HG03460 (cell line): ENCODE measurements around the gene ZCCHC2.

Source experiments
- ATAC-seq: cut with Tn5 transposase; IDR thresholded peaks from one replicate; pipeline ENCODE4 v1.9.1; 2021; ENCODE audit not compliant: unreplicated experiment

The ZCCHC2 gene

GRCh38 chr18:62574776-62575175 lies 52.0 kb downstream of the ZCCHC2 start:
- ATAC-seq: no peak

DNA sequence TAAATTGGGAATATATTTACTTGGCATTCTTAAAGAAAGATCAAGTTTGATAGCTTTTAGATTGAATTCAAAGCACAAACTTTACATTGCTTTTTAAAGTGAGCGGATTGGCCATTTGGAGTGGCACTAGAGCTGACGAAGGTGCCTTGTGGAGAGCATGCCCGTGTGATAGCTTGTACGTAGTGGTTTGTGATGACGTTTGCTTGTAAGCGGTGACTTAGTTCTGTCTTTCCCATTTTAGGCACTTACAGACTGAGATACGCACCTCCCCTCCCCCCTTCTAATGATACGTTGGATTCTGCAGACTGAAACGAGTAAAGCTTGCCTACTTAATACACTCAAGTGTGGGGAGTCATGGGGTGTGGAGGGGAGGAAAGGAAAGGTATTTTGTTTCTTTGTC lies 53.4 kb downstream of the ZCCHC2 start:
- ATAC-seq: no peak

DNA sequence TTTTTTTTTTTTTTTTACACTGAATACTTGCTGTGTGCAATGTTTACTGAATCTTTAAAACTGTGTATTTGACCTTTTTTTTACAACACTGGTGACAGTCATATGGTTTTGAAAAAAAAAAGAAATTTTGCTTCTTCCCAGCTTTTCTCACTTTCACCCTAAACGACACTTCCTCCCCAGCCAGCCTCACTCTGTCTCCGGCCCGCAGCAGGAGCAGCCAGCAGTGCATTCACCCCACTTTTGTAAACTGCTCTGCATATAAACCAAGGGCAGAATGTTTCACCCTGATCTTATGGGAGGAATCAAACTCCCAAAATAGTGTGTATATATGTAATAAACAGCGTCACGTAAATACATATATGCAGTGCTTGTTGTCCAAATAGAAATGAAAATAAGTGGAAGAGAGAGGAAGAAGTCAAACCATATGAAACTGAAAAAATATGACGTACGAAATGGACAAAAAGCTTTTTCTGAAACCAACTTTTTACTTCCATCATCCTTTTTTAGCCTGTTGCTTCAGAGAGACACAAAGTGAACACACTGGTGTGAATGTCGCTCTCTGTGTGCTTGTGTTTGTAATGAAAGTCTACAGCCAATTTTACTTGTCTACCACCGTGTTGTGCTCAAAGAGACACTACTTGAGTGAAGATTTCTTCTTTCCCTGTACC lies 54.2 kb downstream of the ZCCHC2 start:
- ATAC-seq: peak; percentile 61

DNA sequence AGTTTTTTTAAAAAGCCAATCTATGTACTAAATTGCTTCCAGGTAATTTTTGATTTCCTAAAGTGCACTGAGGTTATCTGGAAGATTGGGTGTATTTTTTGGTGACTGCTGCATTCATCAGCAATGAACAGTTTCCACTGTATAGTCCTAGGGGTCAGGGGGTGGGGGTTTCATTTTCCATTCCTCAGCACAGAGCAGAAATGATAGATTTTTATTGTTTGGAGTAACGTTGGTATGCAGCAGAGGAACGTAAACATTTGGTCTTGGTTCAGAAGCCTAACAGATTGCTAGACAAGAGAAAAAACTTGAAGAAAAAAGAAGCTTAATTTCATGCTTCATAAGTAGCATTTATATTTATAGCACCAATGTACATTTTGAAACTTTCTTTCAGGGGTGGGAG lies 54.9 kb downstream of the ZCCHC2 start:
- ATAC-seq: no peak

DNA sequence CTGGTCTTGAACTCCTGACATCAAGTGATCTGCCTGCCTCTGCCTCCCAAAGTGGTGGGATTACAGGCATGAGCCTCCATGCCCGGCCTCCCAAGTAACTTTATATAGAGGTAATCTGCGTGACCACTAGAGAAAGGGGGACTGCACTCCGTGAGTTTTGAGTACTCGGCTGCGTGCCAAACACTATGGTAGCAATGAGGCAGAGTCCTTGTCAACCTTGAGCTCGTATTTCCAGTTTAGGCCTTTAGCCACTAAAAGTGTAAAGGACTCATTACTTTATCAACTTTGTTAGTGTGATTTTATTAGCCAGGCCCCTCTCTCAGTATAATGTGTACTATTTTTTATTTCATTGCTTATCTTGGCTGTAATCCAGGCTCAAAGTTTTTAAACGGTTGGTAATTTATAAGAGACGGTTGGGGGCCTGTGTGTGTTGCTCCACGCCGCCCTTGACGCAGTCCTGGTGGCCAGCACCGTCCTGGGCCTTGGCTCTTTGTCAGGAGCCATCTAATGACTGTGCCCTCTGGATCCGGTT lies 56.2 kb downstream of the ZCCHC2 start:
- no peak for ATAC-seq

DNA sequence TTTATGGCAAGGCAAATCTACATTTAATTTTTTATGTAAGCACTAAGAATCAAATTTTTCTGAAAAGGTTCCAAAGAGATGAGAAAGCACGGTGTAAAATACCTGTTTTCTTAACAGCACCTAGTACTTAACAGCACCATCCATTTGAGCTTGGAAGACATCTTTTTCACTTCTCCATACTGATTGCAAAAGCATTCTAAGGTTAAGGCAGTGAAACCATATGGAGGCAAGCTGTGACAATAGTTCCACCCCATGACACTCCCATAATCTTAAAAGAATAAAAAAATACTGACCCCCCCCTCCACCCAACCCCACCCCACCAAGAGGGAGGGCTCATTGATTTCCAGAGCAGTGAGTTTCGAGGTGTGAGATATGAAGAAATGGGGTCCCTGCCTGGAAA lies 60.6 kb downstream of the ZCCHC2 start:
- ATAC-seq: no peak

DNA sequence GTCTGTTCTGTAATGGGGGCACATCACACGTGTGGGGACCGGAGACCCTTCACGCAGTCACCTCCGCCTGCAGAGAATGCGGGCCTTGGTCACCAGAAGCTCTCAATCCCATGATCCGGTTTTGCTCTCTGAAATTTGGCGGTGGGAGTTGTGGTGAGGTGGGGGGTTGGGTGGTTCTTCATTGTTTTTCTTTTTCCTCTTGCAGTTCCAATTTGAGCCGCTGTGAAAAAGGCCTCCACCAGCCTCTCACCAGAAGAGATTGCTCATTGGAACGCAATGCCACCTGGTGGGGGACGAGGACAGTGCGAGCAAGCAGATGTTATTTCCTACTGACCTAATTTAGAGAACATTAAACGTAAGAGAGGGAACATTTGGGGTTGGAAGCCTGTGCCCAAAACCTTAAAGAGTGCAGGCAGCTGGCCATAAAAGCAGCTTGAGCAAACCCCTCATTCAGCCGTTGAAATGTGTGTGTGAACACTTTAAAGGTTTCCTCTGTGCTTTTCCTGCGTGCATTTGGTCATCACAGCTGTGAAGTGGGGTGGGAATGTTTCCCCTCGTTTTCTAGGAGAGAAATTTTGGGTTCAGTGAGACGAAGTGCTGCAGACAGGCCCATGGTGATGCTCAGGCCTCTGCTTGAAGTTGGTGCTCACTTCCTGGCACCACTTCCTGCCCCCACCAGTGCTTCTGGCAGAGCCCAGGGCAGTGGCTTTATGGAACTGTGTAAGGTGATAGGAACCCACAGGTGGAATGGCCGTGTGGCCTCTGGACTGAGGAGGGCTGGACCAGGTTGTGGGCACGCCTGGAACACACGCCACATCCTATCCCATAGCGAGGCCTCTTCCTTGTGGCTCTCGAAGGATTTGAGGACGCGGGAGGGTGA lies 61.7 kb downstream of the ZCCHC2 start:
- peak; percentile 87 for ATAC-seq

GRCh38 chr18:62585274-62586150 lies 62.7 kb downstream of the ZCCHC2 start:
- ATAC-seq: peak; percentile 9

GRCh38 chr18:62586151-62586774 lies 63.4 kb downstream of the ZCCHC2 start:
- ATAC-seq: peak; percentile 74

- no peak for ATAC-seq
Measured at GRCh38 chr18:62586781-62587487, 64.1 kb downstream of the ZCCHC2 start.

DNA sequence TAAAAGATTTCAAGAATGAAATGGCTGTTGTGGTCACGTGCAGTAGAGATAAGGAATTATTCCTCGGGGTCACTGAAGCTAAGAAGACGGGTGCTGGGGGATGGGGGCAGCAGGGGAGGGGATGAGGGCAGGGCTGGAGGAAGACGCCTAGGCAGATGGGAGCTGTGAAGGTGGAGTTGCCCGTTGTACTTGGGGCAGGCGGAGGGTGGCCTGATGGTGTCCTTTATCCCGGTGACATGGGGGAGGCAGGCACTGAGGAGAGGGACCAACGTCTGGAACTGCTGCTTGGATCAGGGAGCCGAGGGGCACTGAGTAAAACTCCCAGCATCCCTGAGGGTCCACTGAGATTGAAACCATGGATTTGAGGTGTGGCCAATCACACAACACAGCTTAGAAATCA lies 64.9 kb downstream of the ZCCHC2 start:
- no peak for ATAC-seq

DNA sequence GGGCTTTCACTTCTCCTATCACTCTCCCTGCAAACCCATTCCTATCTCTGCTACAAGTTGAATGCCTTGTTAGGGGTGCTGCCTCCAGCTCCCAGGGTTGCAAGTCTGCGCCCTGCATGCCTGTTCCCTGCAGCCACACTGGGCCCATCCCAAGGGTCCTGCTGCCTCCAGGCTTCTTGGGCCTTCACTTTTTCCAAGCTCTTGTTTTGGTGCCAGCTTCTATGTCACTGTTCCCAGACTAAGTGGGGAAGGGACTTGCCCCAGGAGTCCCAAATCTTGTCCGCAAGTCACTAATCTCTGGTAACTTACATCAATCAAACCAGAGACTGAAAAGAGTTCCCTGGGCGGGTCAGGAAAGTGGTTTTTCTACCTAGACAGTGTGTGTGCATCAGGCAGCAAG lies 65.4 kb downstream of the ZCCHC2 start:
- ATAC-seq: no peak

GRCh38 chr18:62590799-62591590 lies 68.2 kb downstream of the ZCCHC2 start:
- ATAC-seq: no peak

DNA sequence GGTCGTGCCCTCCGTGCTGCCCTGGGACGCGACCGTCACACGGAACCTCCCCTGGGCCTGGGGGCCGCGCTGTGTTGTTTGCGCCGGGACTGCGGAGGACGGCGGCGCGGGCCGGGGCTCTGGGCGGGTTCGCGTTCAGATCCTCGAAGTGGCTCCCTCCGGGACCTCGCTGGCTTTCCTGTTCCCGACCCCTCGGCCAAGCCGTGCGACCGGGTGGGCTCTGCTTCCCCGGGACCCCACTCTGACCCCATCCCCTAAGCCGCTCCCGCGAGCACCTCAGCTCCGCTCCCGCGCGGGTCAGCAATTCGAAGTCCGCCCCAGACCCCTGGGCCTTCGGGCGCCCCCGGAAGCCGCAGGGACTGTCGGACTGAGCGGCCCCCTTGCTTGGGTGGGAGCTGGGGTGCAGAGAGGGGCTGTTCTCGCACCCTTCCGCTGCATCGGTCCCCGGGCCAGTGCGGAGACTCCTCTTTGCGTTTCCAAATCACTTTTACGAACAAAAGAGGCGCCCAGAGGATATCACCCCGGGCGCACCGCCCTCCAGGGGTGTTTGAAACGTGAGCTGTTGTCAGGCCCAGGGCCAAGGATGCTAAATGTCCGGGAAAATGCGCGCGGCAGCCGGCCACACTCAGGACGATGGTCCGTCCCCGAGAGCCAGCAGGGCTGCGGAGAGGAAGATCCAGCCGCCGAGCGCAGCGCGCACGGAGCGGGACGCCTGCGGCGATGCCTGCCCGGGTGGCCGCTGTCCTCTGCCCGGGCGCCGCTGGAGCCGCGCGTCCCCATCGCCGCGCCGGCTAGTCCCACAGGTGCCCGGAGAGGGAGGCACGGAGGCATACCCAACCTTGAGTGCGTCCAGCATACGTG lies 73.5 kb downstream of the ZCCHC2 start:
- ATAC-seq: no peak

DNA sequence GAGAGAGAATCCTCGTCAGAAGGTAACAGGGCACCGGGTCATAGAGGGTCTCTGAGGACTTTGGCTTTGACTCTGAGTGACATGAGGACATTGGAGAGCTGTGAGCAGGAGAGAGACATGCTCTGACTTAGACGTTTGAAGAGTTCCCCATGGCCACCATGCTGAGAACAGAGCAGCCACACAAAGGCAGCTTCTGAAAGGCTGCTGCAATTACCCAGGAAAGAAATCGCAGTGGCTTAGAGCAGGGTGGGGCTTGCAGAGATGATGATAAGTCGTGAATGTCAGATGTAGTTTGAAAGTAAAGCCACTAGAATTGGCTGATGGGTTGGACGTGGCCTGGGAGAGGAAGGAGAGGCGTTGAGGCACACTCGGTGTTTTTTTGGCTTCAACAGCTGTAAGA lies 79.0 kb downstream of the ZCCHC2 start:
- ATAC-seq: no peak

GRCh38 chr18:62602706-62603105 lies 79.9 kb downstream of the ZCCHC2 start:
- ATAC-seq: no peak

GRCh38 chr18:62603211-62603610 lies 80.4 kb downstream of the ZCCHC2 start:
- no peak for ATAC-seq

DNA sequence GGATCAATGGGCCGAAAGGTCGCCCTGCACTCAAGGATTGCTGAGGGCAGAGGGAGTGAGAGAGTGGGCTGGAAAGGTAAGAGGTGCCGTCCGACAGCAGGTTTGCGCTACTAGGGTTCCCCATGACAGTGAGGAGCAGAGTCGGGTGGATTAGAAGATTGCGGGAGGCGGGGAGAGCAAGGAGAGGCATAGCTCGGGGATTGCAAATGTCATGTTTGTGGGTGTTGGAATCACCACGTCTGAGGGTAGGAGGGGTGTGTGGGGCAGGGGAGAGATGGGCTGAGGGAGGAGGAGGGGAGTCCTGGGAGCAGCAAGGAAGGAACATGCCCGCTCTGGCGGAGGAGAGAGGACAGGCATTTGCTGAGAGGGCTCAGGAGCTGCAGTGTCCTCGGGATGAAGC lies 81.2 kb downstream of the ZCCHC2 start:
- no peak for ATAC-seq
